VCaP (cell line): ENCODE data around the gene FDX2.

Source experiments
- H3K27ac ChIP-seq: fragments of 450-650 bp; 2 replicates; pipeline ENCODE4 v1.5.1; 2017
- CTCF ChIP-seq: fragments of 450-650 bp; conservative IDR thresholded peaks from 2 replicates; pipeline ENCODE4 v1.5.1; 2017; ENCODE audit warnings: mild to moderate bottlenecking, moderate library complexity

The FDX2 gene

GRCh38 chr19:10306327-10306726, 9.5 kb downstream of the FDX2 start:
- no peak overlapping the region for H3K27ac ChIP-seq
- TF ChIP-seq CTCF, result no peak

- TF ChIP-seq CTCF, result no peak
- no peak overlapping the region for H3K27ac ChIP-seq
These were observed 10.5 kb downstream of the FDX2 start for GRCh38 chr19:10305139-10305806.

- TF ChIP-seq CTCF, result no peak
- no peak overlapping the region for H3K27ac ChIP-seq
These were observed 16.0 kb downstream of the FDX2 start for GRCh38 chr19:10299545-10300458.

GRCh38 chr19:10295847-10296591, 19.8 kb downstream of the FDX2 start:
- TF ChIP-seq CTCF, result no peak

GRCh38 chr19:10295305-10295846, 20.4 kb downstream of the FDX2 start:
- TF ChIP-seq CTCF, result peak; percentile 11
- H3K27ac ChIP-seq, result no peak overlapping the region

More at GRCh38 chr19:10295847-10296591, 19.8 kb downstream of the FDX2 start:
- no peak overlapping the region for H3K27ac ChIP-seq

- TF ChIP-seq CTCF, result no peak
- H3K27ac ChIP-seq, result no peak overlapping the region
These were observed 21.5 kb downstream of the FDX2 start for GRCh38 chr19:10294368-10294697.
